Measurements from ENCODE around the gene HAUS8.

DNA sequence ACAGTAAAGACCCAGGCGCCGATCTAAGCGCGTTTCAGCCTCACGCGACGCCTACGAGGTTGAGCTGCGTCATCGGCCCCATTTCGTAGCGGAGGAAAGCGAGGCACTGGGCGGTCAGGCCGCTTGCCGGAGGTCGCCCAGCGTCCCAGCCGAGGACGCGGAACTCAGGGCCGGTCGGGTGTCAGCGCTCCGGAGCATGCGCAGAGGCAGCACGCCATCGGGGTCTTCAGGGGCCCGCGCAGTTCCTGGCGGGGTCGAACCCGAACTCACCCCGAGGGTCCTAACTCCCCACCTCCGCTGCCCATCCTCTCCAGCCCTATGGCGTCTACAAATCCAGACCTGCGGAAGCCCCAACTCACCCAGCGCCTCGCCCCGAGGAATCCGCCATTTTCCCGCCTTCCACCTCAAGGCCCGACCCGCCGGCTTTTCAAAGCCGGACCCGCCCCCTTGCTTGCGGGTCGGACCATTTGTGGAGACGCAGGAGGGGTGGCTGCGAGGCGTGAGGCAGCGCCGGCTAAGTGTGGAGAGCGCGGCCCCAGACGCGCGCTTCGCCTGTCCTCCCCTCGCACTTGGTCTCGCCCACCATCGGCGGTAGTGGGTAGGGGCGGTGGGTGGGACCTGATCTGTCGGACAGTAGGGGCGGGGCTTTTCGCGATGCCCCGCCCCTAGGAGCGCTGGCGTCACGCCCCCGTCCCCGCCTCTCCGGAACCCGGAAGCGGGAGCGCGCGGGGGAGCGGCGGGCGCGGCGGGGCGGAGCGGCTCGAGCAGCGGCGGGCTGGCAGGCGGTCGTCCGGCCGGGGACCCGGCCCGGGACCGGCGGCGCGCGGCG, at the start of gene HAUS8, which contains the start of gene MYO9B:
- TF ChIP-seq, protein P1, sequence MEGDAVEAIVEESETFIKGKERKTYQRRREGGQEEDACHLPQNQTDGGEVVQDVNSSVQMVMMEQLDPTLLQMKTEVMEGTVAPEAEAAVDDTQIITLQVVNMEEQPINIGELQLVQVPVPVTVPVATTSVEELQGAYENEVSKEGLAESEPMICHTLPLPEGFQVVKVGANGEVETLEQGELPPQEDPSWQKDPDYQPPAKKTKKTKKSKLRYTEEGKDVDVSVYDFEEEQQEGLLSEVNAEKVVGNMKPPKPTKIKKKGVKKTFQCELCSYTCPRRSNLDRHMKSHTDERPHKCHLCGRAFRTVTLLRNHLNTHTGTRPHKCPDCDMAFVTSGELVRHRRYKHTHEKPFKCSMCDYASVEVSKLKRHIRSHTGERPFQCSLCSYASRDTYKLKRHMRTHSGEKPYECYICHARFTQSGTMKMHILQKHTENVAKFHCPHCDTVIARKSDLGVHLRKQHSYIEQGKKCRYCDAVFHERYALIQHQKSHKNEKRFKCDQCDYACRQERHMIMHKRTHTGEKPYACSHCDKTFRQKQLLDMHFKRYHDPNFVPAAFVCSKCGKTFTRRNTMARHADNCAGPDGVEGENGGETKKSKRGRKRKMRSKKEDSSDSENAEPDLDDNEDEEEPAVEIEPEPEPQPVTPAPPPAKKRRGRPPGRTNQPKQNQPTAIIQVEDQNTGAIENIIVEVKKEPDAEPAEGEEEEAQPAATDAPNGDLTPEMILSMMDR (IDR thresholded peaks at IDR 0.05): no peak
- TF ChIP-seq ZFX (IDR thresholded peaks at IDR 0.05; ENCODE audit: borderline replicate concordance): no peak

Measured in 22Rv1 (cell line).